Fibroblast of lung (primary cell): ENCODE results near the gene KRTAP19-1.

ENCODE experiments used
- EZH2 ChIP-seq: IDR thresholded peaks from 2 replicates; pipeline ENCODE4 v1.5.1; 2012; ENCODE audit warnings: low read length, control low read depth, mild to moderate bottlenecking; ENCODE audit errors: missing control alignments
- TF ChIP-seq, protein P1 (sequence below), 2 donors: IDR thresholded peaks in 1 of 2; conservative IDR thresholded peaks in 1 of 2; 1 replicate in 1 of 2; 2 replicates in 1 of 2; pipeline ENCODE4 v1.5.1; 2011 to 2012; ENCODE audit warnings: low read length in 2 of 2, control low read depth in 1 of 2, inconsistent platforms in 1 of 2, low read depth in 1 of 2, mild to moderate bottlenecking in 1 of 2

DNA sequence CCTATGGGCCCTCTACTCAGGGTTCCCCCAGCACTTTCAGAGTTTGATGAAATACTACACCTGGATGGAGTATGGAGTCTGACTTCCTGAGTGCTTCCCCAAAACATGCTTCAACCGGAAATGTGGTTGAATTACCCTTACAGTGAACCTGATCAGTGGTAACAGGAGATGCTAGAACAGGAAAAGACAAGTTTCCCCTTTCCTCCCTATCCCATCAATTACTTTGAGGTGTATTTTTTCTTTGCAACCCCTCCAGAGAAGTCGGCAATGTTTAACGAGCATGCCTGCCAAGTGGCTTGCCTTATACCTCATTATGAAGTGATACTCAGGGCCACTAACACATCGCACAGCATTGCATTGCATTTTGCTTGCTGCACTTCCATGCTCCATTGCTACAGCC lies 33.1 kb downstream of the KRTAP19-1 start:
- TF ChIP-seq EZH2 = no peak
- TF ChIP-seq, protein P1, sequence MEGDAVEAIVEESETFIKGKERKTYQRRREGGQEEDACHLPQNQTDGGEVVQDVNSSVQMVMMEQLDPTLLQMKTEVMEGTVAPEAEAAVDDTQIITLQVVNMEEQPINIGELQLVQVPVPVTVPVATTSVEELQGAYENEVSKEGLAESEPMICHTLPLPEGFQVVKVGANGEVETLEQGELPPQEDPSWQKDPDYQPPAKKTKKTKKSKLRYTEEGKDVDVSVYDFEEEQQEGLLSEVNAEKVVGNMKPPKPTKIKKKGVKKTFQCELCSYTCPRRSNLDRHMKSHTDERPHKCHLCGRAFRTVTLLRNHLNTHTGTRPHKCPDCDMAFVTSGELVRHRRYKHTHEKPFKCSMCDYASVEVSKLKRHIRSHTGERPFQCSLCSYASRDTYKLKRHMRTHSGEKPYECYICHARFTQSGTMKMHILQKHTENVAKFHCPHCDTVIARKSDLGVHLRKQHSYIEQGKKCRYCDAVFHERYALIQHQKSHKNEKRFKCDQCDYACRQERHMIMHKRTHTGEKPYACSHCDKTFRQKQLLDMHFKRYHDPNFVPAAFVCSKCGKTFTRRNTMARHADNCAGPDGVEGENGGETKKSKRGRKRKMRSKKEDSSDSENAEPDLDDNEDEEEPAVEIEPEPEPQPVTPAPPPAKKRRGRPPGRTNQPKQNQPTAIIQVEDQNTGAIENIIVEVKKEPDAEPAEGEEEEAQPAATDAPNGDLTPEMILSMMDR (conservative IDR thresholded peaks at IDR 0.05 in 1 of 2, IDR thresholded peaks at IDR 0.05 in 1 of 2; ENCODE audit: low read depth in 1 of 2, low read length in 2 of 2) = no peak
